NOMO-1 treated with dmso at 0.1 percent for 144 hours (cell line): ENCODE results near the gene PTGS1.
A peak's percentile ranks its signal among the peaks of the same experiment; 100 is the strongest.

ENCODE experiments used
- DNase-seq: peaks from one replicate; lab custom pipeline; 2025; ENCODE audit not compliant: unreplicated experiment; lab: John Stamatoyannopoulos, UW

Gene PTGS1

DNA sequence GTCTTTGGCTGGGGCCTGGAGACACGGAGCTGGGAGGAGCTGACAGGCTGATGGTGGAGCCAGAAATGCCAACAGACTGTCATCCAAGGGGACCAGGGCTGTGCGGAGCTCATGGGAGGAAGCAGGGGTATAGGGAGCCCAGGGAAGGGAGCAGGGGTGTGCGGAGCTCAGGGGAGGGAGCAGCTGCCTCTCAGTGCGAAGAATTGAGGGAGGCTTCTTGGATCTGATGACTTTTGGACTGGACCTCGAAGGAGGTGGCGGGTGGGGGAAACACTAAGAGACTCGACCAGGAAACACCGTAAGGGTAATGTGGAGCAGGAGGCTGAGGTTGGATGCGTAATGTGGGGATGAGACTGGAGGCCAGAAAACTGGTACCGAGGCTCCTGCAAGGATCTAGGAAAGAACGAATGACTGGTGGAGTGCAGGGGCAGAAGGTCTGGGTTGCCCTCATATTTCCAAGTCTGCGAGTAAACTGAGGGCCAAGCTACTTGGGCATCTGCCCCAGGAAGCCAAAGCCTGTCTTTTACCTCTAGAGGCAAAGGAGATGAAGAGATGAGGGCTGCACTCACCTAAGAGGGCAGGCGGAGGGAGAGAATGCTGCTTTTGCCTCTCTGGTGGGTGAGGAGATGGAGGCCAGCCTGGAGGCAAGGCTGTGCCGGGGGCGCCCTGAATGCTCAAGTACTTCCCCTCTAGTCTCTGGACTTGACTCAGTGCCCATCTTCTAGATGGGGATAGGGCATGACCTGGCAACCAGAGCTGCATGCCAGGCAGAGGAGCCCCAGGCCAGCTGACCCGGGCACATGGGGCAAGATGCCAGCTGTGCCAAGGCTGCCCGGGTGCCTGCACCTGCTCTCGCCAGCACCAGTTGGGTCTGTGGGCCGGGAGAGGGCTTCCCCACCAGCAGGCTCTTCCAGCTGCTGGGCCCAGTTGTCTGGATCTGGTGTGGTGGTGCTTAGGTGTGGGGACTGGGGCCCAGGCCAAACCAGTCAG lies 2.3 kb downstream of the PTGS1 start:
- no peak for DNase-seq

DNA sequence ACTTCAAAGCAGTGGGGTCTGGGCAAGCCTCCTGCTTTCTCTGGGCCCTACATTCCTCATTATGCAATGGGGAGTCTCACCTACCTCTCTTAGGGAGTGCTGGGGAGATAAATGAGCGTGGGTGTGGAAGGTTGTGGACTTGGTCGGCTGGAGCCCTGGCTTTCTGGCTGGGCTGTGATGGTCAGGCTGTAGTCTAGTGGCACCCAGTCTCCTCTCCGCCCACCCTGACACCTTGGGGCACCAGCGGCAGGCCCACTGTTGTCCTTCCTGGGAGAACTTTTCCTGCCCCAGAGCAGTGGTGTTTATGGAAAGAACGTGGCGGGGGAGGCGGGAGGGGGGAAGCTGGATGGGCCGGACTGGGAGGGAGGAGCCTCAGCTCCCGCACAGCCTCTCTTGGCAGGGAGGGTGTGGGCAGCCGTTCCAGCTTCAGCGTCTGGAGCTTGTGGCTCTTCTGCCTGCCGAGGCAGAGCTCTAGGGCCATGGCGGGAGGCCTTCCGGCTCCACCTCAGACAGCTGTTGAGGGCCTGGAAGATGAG lies 4.1 kb downstream of the PTGS1 start:
- DNase-seq = no peak

DNA sequence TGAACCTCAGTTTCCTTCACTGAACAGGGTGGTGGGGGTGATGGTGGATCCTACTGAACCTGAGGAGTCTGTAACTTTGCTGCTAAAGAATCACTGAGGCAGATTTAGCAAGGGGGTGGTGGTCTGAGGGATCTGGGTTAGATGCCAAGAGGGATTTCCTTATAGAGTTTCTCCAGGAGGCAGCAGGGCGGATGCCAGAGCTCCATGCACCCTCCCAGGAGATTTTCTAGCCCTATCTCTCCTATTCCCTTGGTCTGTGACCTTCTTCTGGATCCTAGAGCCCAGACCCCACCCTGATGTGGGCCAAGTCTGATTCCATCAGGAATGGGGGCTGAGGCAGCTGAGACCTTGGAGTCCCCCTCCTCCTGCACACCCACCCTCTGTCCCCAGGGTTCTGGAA lies 6.0 kb downstream of the PTGS1 start:
- DNase-seq = no peak

DNA sequence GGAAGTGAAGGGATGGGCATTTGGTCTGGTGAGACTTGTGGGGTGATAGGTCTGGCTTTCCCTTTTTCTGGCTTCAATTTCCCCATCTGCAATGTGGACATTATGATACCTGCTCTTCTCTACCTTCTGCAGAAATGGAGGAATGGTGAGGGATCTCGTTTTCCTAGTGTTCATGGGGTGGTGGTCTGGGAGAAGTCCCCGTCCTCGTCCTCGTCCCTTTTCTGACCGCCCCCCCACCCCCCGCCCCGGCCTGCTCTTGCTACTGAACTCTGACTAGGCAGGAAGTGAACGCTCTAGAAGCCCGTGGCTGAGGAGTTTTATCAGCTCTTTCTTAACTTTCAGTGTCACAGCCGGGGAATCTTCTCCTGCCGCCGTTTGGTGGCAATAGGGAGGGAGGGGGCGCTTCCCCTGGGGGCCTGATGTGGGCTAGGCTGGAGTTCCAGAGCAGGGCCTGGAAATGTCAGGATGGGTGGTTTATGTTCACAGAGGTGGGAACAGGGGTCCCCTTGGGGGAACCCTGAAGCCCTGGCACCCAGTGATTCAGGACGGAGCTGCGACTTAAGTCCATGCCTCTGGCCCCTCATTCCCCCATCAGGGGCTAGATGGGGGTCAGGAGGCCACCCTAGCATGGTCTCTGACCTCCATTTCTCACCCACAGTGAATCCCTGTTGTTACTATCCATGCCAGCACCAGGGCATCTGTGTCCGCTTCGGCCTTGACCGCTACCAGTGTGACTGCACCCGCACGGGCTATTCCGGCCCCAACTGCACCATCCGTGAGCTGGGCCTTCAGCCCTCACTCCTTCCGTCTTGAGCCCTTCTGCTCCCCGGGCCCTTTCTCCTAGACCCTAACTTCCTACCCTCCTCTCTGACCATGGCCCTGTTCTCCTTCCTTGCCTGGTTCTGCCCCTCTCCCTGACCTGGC lies 6.7 kb downstream of the PTGS1 start:
- DNase-seq = no peak

DNA sequence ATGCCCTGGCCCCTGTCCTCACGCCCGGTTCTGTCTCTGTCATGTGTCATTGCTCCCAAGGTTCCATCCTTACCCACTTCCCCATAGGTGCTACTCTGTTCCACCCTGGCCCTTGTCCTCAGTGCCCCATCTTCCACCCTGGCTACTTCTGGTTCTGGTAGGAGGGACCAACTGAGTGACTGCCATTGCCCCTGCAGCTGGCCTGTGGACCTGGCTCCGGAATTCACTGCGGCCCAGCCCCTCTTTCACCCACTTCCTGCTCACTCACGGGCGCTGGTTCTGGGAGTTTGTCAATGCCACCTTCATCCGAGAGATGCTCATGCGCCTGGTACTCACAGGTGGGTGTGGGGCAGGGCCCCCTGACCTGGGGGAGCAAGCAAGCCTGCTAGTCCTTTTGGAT lies 7.4 kb downstream of the PTGS1 start:
- DNase-seq = no peak

DNA sequence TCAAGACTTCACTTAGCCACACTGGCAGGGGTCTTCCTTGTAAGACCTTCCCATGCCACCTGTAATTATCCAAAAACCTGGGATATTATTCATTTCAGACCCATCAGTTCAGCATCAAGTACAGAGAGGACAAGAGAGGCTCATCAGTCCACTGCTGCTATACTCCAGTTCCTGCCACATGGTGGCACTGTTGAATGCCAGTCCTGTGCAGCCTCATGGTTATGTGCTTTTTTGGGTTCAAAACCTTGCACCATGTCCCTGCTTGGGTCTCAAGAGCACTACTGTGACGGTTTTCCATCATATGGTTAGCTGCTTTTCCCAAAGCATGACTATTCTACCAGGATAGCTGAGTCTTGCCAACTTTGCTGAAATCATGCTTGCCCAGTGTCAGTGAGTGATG lies 8.5 kb downstream of the PTGS1 start:
- no peak for DNase-seq

DNA sequence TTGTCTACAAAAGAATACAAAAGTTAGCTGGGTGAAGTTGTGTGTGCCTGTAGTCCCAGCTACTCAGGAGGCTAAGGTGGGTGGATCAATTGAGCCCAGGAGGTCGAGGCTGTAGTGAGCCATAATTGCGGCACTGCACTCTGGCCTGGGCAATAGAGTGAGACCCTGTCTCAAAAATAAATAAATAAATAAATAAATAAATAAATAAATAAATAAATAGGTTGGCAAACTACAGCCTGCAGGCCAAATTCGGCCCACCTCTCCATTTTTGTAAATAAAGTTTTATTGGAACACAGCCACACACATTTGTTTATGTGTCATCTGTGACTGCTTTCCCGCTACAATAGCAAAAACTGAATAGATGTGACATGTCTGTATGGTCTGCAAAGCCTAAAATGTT lies 9.5 kb downstream of the PTGS1 start:
- DNase-seq = no peak

DNA sequence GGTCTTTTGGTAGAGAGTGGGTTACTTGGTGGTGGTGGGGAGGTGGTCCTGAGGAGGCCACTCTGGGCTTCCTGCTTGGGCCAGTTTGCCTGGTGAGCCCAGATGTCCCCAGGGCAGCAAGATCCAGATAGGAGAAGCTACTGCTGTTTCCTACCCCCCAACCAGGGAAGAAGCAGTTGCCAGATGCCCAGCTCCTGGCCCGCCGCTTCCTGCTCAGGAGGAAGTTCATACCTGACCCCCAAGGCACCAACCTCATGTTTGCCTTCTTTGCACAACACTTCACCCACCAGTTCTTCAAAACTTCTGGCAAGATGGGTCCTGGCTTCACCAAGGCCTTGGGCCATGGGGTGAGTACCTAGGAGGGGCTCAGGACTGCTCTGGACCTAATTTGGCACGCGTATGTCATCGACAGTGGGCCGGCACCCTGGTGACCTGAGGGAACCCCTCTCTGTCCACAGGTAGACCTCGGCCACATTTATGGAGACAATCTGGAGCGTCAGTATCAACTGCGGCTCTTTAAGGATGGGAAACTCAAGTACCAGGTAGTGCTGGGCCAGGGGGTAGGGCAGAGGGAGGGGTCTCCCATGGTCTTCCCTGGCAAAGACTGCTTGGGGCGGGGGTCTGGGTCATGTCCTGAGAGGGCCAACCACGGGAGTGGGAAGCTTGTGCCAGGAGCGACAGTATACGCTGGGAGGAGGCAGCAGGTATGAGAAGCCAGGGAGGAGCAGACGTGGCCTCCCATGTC lies 10.6 kb downstream of the PTGS1 start:
- no peak for DNase-seq

DNA sequence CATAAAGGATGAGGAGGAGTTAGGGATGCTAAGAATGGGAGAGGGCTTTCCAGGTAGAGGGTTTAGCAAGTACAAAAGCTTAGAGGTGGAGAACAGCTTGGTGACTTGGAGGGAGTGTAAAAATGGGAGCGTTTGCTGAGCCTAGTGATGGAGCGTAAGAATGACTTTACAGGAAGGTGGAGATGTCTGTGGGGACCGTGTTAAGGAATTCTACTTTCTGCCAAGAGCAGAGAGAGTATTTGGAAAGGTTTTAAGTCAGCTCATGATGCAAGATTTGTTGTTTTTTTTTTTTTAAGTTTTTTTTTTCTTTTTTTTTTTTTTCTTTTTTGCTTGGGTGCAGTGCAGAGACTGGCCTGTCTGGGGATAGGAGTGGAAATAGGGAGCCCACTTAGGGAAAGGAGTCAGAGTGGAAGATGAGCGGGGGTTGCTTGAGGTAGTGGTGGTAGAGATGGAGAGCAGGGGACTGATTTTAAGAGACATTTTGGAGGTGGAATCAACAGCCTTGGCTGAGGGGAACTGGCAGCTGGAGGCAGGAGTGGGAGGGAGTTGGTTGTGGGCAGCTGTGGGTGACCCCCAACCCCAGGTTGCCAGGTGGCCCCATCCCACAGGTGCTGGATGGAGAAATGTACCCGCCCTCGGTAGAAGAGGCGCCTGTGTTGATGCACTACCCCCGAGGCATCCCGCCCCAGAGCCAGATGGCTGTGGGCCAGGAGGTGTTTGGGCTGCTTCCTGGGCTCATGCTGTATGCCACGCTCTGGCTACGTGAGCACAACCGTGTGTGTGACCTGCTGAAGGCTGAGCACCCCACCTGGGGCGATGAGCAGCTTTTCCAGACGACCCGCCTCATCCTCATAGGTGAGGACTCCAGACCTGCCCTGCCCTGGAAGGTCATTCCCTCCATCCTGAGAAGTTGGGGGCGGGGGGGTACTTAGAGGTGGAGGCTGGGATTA lies 12.4 kb downstream of the PTGS1 start:
- DNase-seq = no peak

DNA sequence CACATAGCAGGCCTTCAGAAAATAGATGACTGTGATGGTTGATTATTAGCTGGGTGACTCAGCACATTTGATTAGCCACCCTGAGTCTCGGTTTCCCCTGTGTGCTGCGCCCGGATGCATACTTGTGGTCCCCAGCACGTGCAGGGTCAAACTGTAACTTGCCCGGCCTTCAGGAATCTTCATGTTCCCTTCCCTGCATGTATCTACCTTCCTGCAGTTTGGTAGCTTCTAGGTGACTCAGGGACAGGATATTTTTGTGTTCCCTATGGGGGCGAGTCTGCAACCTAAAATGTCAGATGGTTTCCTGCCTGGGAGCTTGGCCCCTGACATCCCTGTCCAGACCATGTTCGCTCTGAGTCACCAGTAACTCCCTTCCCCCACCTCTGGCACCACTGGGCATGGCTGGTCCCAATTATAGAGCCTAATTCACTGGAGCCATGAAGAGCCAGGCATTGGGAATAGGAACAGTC lies 13.2 kb downstream of the PTGS1 start:
- no peak for DNase-seq

DNA sequence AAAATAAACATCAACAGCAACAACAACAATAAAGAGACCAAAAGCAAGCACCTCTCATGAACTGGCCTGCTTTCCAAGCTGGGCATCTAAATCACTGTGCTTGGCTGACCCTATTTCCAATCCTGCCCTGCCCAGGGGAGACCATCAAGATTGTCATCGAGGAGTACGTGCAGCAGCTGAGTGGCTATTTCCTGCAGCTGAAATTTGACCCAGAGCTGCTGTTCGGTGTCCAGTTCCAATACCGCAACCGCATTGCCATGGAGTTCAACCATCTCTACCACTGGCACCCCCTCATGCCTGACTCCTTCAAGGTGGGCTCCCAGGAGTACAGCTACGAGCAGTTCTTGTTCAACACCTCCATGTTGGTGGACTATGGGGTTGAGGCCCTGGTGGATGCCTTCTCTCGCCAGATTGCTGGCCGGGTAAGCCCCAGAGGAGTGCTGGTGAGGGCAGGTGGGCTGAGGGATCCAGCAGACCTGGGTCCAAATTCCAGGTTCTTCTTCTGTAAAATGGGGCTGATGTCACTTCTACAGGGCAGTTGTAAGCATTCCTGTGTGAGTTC lies 15.6 kb downstream of the PTGS1 start:
- DNase-seq = no peak

DNA sequence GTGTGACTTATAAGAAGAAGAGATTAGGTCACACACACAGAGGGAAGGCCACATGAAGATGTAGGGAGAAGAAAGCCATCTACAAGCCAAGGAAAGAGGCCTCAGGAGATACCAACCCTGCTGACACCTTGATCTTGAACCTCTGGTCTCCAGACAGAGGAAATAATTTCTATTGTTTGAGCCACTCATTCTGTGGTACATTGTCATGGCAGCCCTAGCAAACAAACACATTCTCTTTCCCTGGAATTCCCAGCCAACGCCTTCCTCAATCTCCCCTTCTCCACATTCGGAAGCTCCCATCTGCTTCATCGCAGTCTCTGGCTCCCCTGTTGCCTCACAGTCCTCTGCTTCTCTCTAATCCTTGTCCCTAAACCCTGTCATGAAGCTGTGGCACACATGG lies 16.7 kb downstream of the PTGS1 start:
- no peak for DNase-seq

DNA sequence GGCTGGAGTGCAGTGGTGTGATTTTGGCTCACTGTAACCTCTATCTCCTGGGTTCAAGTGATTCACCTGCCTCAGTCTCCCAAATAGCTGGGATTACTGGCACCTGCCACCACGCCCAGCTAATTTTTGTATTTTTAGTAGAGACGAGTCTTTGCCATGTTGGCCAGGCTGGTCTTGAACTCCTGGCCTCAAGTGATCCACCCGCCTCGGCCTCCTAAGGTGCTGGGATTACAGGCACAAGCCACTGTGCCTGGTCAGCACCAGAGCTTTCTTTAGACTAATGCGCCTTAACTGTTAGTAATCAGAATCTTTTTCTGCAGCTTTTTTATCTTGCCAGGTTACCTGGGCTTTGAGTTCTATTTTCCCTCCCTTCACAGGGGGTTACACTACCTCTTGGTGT lies 18.4 kb downstream of the PTGS1 start:
- DNase-seq = no peak

DNA sequence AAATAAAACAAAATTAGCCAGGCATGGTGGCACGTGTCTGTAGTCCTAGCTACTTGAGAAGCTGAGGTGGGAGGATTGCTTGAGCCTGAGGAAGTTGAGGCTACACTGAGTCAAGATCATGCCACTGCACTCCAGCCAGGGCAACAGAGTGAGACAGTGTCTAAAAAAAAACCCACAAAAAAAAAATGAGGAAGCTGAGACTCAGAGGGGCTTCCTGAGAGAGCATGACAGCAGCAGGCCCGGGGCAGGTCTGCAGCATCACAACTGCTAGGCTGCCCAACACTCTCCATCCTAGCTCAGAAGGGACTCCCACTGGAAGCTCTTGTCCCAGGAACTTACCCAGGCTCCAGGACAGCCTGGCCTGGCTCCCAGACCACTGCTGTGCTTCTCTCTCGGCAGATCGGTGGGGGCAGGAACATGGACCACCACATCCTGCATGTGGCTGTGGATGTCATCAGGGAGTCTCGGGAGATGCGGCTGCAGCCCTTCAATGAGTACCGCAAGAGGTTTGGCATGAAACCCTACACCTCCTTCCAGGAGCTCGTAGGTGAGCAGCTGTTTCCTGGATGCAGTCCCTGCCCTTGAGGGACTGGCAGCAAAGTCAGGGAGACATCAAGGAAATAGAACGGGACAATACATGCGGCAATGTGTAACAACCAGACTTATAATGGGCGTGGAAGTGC lies 19.1 kb downstream of the PTGS1 start:
- peak; percentile 33 for DNase-seq

DNA sequence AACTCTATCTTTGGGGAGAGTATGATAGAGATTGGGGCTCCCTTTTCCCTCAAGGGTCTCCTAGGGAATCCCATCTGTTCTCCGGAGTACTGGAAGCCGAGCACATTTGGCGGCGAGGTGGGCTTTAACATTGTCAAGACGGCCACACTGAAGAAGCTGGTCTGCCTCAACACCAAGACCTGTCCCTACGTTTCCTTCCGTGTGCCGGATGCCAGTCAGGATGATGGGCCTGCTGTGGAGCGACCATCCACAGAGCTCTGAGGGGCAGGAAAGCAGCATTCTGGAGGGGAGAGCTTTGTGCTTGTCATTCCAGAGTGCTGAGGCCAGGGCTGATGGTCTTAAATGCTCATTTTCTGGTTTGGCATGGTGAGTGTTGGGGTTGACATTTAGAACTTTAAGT lies 21.5 kb downstream of the PTGS1 start:
- no peak for DNase-seq

DNA sequence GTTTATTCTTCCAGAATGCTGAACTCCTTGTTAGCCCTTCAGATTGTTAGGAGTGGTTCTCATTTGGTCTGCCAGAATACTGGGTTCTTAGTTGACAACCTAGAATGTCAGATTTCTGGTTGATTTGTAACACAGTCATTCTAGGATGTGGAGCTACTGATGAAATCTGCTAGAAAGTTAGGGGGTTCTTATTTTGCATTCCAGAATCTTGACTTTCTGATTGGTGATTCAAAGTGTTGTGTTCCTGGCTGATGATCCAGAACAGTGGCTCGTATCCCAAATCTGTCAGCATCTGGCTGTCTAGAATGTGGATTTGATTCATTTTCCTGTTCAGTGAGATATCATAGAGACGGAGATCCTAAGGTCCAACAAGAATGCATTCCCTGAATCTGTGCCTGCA lies 21.9 kb downstream of the PTGS1 start:
- no peak for DNase-seq

DNA sequence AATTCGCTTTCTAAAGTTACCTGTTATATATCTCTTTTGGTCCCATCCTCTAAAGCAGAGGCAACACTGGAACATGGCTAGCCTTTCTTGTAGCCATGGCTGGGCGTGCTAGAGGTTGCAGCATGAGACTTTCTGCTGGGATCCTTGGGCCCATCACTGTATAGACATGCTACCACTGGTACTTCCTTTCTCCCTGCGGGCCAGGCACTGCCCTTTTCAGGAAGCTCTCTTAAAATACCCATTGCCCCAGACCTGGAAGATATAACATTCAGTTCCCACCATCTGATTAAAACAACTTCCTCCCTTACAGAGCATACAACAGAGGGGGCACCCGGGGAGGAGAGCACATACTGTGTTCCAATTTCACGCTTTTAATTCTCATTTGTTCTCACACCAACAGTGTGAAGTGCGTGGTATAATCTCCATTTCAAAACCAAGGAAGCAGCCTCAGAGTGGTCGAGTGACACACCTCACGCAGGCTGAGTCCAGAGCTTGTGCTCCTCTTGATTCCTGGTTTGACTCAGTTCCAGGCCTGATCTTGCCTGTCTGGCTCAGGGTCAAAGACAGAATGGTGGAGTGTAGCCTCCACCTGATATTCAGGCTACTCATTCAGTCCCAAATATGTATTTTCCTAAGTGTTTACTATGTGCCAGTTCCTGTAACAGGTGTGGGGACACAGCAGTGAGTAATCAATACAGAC lies 22.6 kb downstream of the PTGS1 start:
- DNase-seq = no peak
